Neural progenitor cell (in vitro differentiated cells): ENCODE data around the gene TSHZ2. TPM values are rescaled to one million over a fixed set of nuclear protein-coding genes. Genes with fewer than 3 reads are reported as not detected.

Source experiments
- DNase-seq: peaks from one replicate; pipeline ENCODE4 v3.0.0-alpha.2; 2016; ENCODE audit warnings: low spot score
- H2AFZ ChIP-seq: fragments of 200-600 bp; sonication (generic); replicated peaks from 2 replicates; pipeline ENCODE4 v1.6.1; 2016; ENCODE audit warnings: antibody characterized with exemption
- H3F3A ChIP-seq: fragments of 200-600 bp; sonication (generic); 2 replicates; pipeline ENCODE4 v1.6.1; 2016; ENCODE audit warnings: antibody characterized with exemption, low read depth
- H3K27ac ChIP-seq: fragments of 200-600 bp; sonication (generic); 2 replicates; pipeline ENCODE4 v1.5.1; 2016; ENCODE audit warnings: mild to moderate bottlenecking
- H3K27me3 ChIP-seq: fragments of 200-600 bp; sonication (generic); 2 replicates; pipeline ENCODE4 v1.6.1; 2016; ENCODE audit warnings: mild to moderate bottlenecking, moderate library complexity
- H3K36me3 ChIP-seq: fragments of 200-600 bp; sonication (generic); 2 replicates; pipeline ENCODE4 v1.5.1; 2016
- H3K4me1 ChIP-seq: fragments of 200-600 bp; sonication (generic); 2 replicates; pipeline ENCODE4 v1.6.1; 2016; ENCODE audit warnings: mixed run types
- H3K4me2 ChIP-seq: fragments of 200-600 bp; sonication (generic); 2 replicates; pipeline ENCODE4 v1.6.1; 2016
- H3K4me3 ChIP-seq: fragments of 200-600 bp; sonication (generic); 2 replicates; pipeline ENCODE4 v1.5.1; 2016
- H3K79me2 ChIP-seq: fragments of 200-600 bp; sonication (generic); 2 replicates; pipeline ENCODE4 v1.6.1; 2016; ENCODE audit warnings: low read depth
- H3K9ac ChIP-seq: fragments of 200-600 bp; sonication (generic); 2 replicates; pipeline ENCODE4 v1.6.1; 2016
- H3K9me3 ChIP-seq: fragments of 200-600 bp; sonication (generic); 2 replicates; pipeline ENCODE4 v1.5.1; 2016; ENCODE audit warnings: low read depth
- H4K20me1 ChIP-seq: fragments of 200-600 bp; sonication (generic); 2 replicates; pipeline ENCODE4 v1.6.1; 2016; ENCODE audit warnings: low read depth
- H3K27ac Mint-ChIP-seq: 3 replicates; pipeline ENCODE4 v1.8.0; 2021; ENCODE audit warnings: mixed read lengths
- H3K27me3 Mint-ChIP-seq: 2 replicates; pipeline ENCODE4 v1.8.0; 2022; ENCODE audit warnings: low read depth, mild to moderate bottlenecking, inconsistent platforms, moderate library complexity, mixed read lengths; ENCODE audit not compliant: insufficient read depth
- H3K36me3 Mint-ChIP-seq: 3 replicates; pipeline ENCODE4 v1.8.0; 2021; ENCODE audit warnings: mixed read lengths
- H3K4me1 Mint-ChIP-seq: 3 replicates; pipeline ENCODE4 v1.8.0; 2021; ENCODE audit warnings: mixed read lengths
- H3K4me3 Mint-ChIP-seq: 3 replicates; pipeline ENCODE4 v1.8.0; 2021; ENCODE audit warnings: mild to moderate bottlenecking, moderate library complexity, mixed read lengths
- H3K9me3 Mint-ChIP-seq: 3 replicates; pipeline ENCODE4 v1.8.0; 2020; ENCODE audit warnings: mixed read lengths
- EZH2 ChIP-seq: fragments of 200-600 bp; sonication (generic); IDR thresholded peaks from 2 replicates; pipeline ENCODE4 v1.6.1; 2017; ENCODE audit warnings: antibody characterized with exemption, mild to moderate bottlenecking, moderate library complexity
- EZH2phosphoT487 ChIP-seq: fragments of 200-600 bp; sonication (generic); IDR thresholded peaks from 2 replicates; pipeline ENCODE4 v1.6.1; 2017; ENCODE audit warnings: antibody characterized with exemption
- total RNA-seq: library from RNA; depleted of rRNA; stranded (reverse); fragments of >200 nt; gene quantifications from 2 replicates; pipeline ENCODE4 v1.2.3, GENCODE V29; 2015; ENCODE audit warnings: low replicate concordance
- TF ChIP-seq, protein P1 (sequence below): fragments of 200-600 bp; sonication (generic); IDR thresholded peaks from 2 replicates; pipeline ENCODE4 v1.5.1; 2017; ENCODE audit warnings: antibody characterized with exemption, mild to moderate bottlenecking

TSHZ2 gene
- total RNA-seq, 1 donor from 2014 or later, result 1.8 TPM

DNA sequence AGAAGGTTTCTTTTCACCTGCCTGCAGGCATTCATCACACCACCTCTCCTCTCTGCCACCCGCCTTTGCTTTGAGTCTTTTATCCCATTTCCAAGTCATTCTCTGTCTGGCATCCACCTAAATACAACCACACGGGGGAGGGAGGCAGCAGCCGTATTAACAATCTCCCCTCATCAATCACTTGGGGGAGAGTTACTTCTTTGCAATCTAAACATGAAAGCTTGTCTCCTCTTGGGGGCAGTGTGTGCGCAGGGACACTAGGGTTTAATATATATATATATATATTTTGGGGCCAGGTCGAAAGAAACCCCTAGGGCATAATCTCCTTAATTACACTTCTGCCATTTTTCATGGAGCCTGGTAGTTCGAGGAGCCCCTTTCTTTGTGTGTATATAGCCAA, 214.5 kb downstream of the TSHZ2 start:
- H3K4me1 Mint-ChIP-seq, result no peaks in the 10 kb centered on the region
- Histone ChIP-seq H3K9me3 (no peaks in the 10 kb centered on the region), H3K27me3 (no peaks in the 10 kb centered on the region), H3K36me3 (no peaks in the 10 kb centered on the region), H3K9ac (no peak overlapping the region), H4K20me1 (no peaks in the 10 kb centered on the region), H3K4me2 (no peak overlapping the region), H2AFZ (no peak overlapping the region), H3K4me1 (no peaks in the 10 kb centered on the region), H3K4me3 (no peak overlapping the region), H3F3A (no peaks in the 10 kb centered on the region), H3K27ac (no peak overlapping the region), H3K79me2 (no peaks in the 10 kb centered on the region)
- H3K9me3 Mint-ChIP-seq, result no peaks in the 10 kb centered on the region
- TF ChIP-seq, protein P1, sequence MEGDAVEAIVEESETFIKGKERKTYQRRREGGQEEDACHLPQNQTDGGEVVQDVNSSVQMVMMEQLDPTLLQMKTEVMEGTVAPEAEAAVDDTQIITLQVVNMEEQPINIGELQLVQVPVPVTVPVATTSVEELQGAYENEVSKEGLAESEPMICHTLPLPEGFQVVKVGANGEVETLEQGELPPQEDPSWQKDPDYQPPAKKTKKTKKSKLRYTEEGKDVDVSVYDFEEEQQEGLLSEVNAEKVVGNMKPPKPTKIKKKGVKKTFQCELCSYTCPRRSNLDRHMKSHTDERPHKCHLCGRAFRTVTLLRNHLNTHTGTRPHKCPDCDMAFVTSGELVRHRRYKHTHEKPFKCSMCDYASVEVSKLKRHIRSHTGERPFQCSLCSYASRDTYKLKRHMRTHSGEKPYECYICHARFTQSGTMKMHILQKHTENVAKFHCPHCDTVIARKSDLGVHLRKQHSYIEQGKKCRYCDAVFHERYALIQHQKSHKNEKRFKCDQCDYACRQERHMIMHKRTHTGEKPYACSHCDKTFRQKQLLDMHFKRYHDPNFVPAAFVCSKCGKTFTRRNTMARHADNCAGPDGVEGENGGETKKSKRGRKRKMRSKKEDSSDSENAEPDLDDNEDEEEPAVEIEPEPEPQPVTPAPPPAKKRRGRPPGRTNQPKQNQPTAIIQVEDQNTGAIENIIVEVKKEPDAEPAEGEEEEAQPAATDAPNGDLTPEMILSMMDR, result peak; percentile 42
- TF ChIP-seq EZH2, result no peak
- TF ChIP-seq EZH2phosphoT487, result no peak
- H3K4me3 Mint-ChIP-seq, result no peak overlapping the region
- DNase-seq, result peak; percentile 24
- no peaks in the 10 kb centered on the region for H3K36me3 Mint-ChIP-seq
- H3K27me3 Mint-ChIP-seq, result peaks cover 3% of the 10 kb centered on the region
- no peak overlapping the region for H3K27ac Mint-ChIP-seq

DNA sequence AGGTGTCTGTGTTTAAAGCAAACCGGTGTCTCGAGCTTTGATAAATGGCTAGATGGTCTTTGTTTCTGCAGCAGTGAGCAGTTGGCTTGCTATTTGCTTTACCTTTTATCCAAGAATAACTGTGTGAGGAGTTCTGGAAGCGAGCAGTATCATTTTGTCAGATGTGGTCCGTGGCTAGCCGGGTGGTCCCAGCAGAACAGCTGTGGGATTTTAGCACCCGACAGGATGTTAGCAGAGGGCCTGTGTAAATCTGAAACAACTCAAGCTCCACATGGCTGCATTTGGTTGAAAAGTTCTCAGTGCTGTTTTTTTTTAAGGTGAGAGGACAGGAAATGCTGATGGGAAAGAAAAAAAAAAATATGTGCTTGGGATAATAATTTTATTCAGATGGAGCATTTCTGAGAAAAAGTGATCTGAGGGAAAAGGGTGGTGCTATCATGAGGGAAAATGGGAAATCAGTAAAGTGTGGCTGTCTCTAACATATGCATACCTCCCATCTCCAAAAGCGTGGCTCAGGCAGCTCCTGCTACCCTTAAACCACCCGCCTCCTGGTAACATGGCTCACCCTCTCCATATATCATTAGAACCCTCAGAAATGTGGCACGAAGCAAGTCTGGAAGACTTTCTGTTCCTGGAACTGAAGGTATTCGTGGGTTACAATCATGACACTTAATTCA, 215.4 kb downstream of the TSHZ2 start:
- no peaks in the 10 kb centered on the region for H3K79me2 ChIP-seq
- H4K20me1 ChIP-seq, result no peaks in the 10 kb centered on the region
- H3K36me3 ChIP-seq, result no peaks in the 10 kb centered on the region
- H3K4me1 Mint-ChIP-seq, result no peaks in the 10 kb centered on the region
- peaks cover 3% of the 10 kb centered on the region for H3K27me3 Mint-ChIP-seq
- no peak overlapping the region for H3K27ac Mint-ChIP-seq
- H2AFZ ChIP-seq, result no peak overlapping the region
- TF ChIP-seq, protein P1, result no peak
- TF ChIP-seq EZH2phosphoT487 (no peak), EZH2 (no peak)
- no peaks in the 10 kb centered on the region for H3K9me3 Mint-ChIP-seq
- H3F3A ChIP-seq, result no peaks in the 10 kb centered on the region
- no peak overlapping the region for H3K4me2 ChIP-seq
- no peak overlapping the region for H3K9ac ChIP-seq
- no peaks in the 10 kb centered on the region for H3K27me3 ChIP-seq
- H3K9me3 ChIP-seq, result no peaks in the 10 kb centered on the region
- no peaks in the 10 kb centered on the region for H3K4me1 ChIP-seq
- no peak for DNase-seq
- H3K4me3 Mint-ChIP-seq, result no peak overlapping the region
- H3K27ac ChIP-seq, result no peak overlapping the region
- H3K4me3 ChIP-seq, result no peak overlapping the region
- no peaks in the 10 kb centered on the region for H3K36me3 Mint-ChIP-seq

DNA sequence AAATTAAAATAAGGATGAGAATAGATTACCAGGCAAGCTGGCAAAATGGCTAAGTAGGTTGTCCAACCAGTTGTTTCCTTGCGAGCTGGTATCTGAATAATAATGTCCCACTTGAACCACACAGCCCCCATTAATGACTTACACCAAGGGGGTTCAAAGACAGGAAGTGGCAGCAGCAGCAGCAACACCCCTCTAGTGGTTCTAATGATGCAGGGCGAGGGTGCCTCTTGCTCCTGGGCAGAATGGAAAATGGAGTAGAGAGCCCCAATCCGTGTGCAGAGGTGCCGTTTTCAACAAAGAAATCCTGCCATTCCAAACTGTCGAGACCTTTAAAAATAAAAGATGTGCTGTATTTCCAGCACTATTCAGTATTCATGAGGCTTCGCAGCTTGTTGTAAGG, 218.1 kb downstream of the TSHZ2 start:
- Histone ChIP-seq H3K9ac (no peak overlapping the region), H3K9me3 (no peaks in the 10 kb centered on the region), H2AFZ (no peak overlapping the region), H3F3A (no peaks in the 10 kb centered on the region), H3K4me2 (no peak overlapping the region), H3K79me2 (no peaks in the 10 kb centered on the region), H3K36me3 (no peaks in the 10 kb centered on the region), H4K20me1 (no peaks in the 10 kb centered on the region), H3K4me3 (no peak overlapping the region), H3K4me1 (no peaks in the 10 kb centered on the region), H3K27ac (no peak overlapping the region), H3K27me3 (no peaks in the 10 kb centered on the region)
- Mint-ChIP-seq H3K27ac (no peak overlapping the region), H3K4me1 (no peaks in the 10 kb centered on the region), H3K9me3 (no peaks in the 10 kb centered on the region), H3K27me3 (peaks cover 2% of the 10 kb centered on the region), H3K36me3 (no peaks in the 10 kb centered on the region), H3K4me3 (no peak overlapping the region)
- no peak for TF ChIP-seq EZH2phosphoT487
- TF ChIP-seq EZH2, result no peak
- TF ChIP-seq, protein P1, result no peak
- DNase-seq, result no peak
